ENCODE measurements around the gene ZNF385A. TPM values are rescaled to one million over a fixed set of nuclear protein-coding genes. Genes with fewer than 3 reads are reported as not detected.

The ZNF385A gene
- total and polyA plus RNA-seq, 2 of the 13 experiments (the other 11 are each of a cell fraction or from before 2014, with no cell fraction given): 0.44 to 0.67 TPM

DNA sequence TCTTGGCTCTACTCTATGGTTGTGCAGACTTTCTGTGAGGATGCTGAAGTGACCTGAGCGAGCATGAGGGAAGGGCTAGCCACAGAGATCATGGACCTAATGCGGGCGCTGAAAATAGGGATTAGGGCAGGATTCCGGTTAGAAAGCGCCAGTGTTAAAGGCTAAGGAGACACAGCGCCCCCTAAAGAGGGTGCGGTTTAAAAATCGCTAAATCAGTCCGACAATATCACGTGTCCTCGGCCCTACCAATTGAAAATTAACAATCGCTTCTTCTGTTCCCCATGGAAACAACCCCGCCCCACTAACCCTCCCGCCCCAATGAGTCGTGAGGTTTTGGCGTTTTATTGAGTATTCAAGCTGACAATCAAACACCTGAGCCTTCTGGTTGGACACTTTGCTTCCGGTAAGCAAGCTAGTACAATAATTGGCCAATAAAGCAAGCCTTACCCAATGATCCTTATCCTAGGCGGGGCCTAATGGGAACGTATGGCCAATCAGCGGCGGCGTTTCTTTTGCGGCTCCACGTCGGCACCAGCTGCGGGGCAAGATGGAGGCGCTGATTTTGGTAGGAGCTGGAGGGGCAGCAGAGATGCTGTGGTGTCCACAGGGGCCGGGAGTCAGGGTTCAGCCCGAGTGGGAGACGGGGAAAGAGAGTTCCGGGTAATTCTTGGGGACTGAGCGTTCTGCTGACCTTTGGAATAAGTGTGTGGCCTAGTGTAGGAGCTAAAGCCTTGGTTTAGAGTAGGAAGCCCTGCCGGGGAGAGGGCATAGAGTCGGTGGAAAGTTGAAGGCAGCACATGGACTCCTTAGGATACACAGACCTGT lies 59.7 kb downstream of the ZNF385A start, which contains the start of gene COPZ1 (continued):
- TF ChIP-seq, protein P1, sequence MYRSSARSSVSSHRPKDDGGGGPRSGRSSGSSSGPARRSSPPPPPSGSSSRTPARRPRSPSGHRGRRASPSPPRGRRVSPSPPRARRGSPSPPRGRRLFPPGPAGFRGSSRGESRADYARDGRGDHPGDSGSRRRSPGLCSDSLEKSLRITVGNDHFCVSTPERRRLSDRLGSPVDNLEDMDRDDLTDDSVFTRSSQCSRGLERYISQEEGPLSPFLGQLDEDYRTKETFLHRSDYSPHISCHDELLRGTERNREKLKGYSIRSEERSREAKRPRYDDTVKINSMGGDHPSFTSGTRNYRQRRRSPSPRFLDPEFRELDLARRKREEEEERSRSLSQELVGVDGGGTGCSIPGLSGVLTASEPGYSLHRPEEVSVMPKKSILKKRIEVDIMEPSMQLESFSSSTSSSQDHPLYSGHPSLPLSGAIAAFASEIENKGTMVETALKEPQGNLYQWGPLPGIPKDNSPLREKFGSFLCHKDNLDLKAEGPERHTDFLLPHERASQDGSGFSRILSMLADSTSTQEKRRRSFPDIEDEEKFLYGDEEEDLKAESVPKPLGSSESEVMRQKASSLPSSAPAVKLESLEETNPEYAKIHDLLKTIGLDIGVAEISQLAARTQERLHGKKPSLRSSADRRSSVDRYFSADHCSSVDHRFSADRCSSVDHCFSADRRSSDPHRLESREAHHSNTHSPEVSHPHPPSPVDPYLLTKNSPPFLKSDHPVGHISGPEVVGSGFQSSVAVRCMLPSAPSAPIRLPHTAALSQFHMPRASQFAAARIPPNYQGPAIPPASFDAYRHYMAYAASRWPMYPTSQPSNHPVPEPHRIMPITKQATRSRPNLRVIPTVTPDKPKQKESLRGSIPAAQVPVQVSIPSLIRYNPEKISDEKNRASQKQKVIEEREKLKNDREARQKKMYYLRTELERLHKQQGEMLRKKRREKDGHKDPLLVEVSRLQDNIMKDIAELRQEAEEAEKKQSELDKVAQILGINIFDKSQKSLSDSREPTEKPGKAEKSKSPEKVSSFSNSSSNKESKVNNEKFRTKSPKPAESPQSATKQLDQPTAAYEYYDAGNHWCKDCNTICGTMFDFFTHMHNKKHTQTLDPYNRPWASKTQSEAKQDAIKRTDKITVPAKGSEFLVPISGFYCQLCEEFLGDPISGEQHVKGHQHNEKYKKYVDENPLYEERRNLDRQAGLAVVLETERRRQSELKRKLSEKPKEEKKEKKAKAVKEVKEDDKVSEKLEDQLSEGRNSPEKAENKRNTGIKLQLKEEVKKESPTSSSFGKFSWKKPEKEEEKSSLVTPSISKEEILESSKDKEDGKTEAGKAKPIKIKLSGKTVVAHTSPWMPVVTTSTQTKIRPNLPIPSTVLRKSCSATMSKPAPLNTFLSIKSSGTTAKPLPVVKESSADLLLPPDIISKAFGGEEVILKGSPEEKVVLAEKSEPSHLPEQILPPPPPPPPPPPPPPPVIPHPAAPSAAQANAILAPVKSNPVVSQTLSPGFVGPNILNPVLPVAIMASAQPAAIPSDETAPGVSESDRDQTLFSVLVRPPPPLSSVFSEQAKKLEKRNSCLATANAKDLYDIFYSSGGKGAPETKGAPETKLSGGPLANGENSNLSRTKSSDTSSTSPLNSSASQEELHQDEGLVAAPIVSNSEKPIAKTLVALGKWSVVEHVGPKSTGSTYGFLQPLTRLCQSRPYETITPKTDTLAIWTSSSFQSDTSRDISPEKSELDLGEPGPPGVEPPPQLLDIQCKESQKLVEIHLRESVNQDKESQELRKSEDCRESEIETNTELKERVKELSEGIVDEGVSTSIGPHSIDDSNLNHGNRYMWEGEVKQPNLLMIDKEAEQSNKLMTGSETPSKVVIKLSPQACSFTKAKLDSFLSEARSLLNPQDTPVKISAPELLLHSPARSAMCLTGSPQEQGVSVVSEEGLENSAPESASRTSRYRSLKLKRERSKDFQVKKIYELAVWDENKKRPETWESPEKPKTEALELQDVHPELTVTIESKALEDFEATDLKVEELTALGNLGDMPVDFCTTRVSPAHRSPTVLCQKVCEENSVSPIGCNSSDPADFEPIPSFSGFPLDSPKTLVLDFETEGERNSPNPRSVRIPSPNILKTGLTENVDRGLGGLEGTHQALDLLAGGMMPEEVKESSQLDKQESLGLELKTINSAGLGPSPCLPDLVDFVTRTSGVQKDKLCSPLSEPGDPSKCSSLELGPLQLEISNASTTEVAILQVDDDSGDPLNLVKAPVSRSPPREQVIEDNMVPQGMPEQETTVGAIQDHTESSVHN (CRISPR knock-in tag; IDR thresholded peaks at IDR 0.05): no peak
- TF ChIP-seq HDAC1 (CRISPR knock-in tag; IDR thresholded peaks at IDR 0.05) (no peak), ZNF432 (CRISPR knock-in tag; IDR thresholded peaks at IDR 0.05; ENCODE audit: borderline replicate concordance) (no peak), NPAS2 (CRISPR knock-in tag; IDR thresholded peaks at IDR 0.05; ENCODE audit: borderline replicate concordance) (no peak), BRD4 (CRISPR knock-in tag; IDR thresholded peaks at IDR 0.05) (peak; percentile 81; the same call in 1 of the 2 replicates), REPIN1 (CRISPR knock-in tag; IDR thresholded peaks at IDR 0.05; ENCODE audit: borderline replicate concordance, low read depth) (0 out of 2 replicates have a peak, but pooled peaks have one; percentile 38), POGZ (CRISPR knock-in tag; IDR thresholded peaks at IDR 0.05) (peak; percentile 35)
- TF ChIP-seq, protein P2, sequence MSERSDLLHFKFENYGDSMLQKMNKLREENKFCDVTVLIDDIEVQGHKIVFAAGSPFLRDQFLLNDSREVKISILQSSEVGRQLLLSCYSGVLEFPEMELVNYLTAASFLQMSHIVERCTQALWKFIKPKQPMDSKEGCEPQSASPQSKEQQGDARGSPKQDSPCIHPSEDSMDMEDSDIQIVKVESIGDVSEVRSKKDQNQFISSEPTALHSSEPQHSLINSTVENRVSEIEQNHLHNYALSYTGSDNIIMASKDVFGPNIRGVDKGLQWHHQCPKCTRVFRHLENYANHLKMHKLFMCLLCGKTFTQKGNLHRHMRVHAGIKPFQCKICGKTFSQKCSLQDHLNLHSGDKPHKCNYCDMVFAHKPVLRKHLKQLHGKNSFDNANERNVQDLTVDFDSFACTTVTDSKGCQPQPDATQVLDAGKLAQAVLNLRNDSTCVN (CRISPR knock-in tag; IDR thresholded peaks at IDR 0.05; ENCODE audit: borderline replicate concordance): no peak; the same call in 1 of the 2 replicates
- TF ChIP-seq, protein P3, sequence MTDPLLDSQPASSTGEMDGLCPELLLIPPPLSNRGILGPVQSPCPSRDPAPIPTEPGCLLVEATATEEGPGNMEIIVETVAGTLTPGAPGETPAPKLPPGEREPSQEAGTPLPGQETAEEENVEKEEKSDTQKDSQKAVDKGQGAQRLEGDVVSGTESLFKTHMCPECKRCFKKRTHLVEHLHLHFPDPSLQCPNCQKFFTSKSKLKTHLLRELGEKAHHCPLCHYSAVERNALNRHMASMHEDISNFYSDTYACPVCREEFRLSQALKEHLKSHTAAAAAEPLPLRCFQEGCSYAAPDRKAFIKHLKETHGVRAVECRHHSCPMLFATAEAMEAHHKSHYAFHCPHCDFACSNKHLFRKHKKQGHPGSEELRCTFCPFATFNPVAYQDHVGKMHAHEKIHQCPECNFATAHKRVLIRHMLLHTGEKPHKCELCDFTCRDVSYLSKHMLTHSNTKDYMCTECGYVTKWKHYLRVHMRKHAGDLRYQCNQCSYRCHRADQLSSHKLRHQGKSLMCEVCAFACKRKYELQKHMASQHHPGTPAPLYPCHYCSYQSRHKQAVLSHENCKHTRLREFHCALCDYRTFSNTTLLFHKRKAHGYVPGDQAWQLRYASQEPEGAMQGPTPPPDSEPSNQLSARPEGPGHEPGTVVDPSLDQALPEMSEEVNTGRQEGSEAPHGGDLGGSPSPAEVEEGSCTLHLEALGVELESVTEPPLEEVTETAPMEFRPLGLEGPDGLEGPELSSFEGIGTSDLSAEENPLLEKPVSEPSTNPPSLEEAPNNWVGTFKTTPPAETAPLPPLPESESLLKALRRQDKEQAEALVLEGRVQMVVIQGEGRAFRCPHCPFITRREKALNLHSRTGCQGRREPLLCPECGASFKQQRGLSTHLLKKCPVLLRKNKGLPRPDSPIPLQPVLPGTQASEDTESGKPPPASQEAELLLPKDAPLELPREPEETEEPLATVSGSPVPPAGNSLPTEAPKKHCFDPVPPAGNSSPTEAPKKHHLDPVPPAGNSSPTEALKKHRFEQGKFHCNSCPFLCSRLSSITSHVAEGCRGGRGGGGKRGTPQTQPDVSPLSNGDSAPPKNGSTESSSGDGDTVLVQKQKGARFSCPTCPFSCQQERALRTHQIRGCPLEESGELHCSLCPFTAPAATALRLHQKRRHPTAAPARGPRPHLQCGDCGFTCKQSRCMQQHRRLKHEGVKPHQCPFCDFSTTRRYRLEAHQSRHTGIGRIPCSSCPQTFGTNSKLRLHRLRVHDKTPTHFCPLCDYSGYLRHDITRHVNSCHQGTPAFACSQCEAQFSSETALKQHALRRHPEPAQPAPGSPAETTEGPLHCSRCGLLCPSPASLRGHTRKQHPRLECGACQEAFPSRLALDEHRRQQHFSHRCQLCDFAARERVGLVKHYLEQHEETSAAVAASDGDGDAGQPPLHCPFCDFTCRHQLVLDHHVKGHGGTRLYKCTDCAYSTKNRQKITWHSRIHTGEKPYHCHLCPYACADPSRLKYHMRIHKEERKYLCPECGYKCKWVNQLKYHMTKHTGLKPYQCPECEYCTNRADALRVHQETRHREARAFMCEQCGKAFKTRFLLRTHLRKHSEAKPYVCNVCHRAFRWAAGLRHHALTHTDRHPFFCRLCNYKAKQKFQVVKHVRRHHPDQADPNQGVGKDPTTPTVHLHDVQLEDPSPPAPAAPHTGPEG (CRISPR knock-in tag; IDR thresholded peaks at IDR 0.05): 0 out of 2 replicates have a peak, but pooled peaks have one; percentile 30
- TF ChIP-seq, protein P4, sequence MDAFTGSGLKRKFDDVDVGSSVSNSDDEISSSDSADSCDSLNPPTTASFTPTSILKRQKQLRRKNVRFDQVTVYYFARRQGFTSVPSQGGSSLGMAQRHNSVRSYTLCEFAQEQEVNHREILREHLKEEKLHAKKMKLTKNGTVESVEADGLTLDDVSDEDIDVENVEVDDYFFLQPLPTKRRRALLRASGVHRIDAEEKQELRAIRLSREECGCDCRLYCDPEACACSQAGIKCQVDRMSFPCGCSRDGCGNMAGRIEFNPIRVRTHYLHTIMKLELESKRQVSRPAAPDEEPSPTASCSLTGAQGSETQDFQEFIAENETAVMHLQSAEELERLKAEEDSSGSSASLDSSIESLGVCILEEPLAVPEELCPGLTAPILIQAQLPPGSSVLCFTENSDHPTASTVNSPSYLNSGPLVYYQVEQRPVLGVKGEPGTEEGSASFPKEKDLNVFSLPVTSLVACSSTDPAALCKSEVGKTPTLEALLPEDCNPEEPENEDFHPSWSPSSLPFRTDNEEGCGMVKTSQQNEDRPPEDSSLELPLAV (CRISPR knock-in tag; conservative IDR thresholded peaks at IDR 0.05; ENCODE audit: low read depth): no peak

Measured in HepG2 (cell line).